Activated T-cell treated with anti-CD3 and anti-CD28 coated beads, Interleukin-2, amount 50 U/mL, for 4 hours (primary cell): Measurements from ENCODE around the gene SVIL. TPM values are rescaled to one million over a fixed set of nuclear protein-coding genes. Genes with fewer than 3 reads are reported as not detected.
"Not testable (repeated sequence)": the region's sequence is repeated elsewhere in the genome, so short reads cannot be mapped to it uniquely, and the experiment has no call there.

Experiments used
- ATAC-seq, 2 donors: fragments of 200-7000 bp; cut with Tn5 transposase; one replicate each; pipeline ENCODE4 v1.10.0; 2021
- DNase-seq: peaks from one replicate; pipeline ENCODE4 v3.0.0-alpha.2; 2020
- H3K27me3 Mint-ChIP-seq: one replicate; pipeline ENCODE4 v1.8.0; 2021; ENCODE audit warnings: low read depth, mixed read lengths
- H3K36me3 Mint-ChIP-seq: one replicate; pipeline ENCODE4 v1.8.0; 2022; ENCODE audit warnings: mixed read lengths; ENCODE audit not compliant: insufficient read depth
- H3K4me1 Mint-ChIP-seq: one replicate; pipeline ENCODE4 v1.8.0; 2021; ENCODE audit warnings: low read depth, mixed read lengths
- H3K4me3 Mint-ChIP-seq: one replicate; pipeline ENCODE4 v1.8.0; 2021; ENCODE audit warnings: mild to moderate bottlenecking, moderate library complexity, mixed read lengths
- H3K9me3 Mint-ChIP-seq: one replicate; pipeline ENCODE4 v1.8.0; 2021; ENCODE audit warnings: mixed read lengths
- total RNA-seq, 3 donors: library from RNA; stranded (reverse); gene quantifications; one replicate each; pipeline ENCODE4 v1.2.1, GENCODE V29; 2021

Gene SVIL
- total RNA-seq, 3 donors from 2014 or later: 6.4 to 11.1 (median 9.5) TPM

DNA sequence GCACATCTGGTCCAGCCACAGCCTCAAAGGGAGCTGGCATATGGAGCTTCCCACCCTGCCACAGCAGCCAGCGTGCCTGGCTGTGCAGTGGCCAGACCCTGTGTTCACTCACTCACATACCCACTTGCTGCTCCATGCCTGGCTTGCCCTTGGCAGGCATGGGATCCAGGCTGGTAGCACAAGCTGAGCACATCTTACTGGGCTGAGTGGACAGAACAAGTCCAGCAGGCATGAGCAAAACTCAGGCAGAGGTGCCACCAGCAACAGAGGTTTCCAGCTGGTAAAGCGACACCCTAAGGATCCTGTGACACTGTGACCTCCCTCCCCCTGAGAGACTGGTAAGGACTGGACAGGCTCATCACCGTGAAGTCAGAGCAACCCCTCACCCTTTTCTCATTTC lies 25.1 kb downstream of the SVIL start:
- ATAC-seq: no peak
- H3K36me3 Mint-ChIP-seq: peaks cover 12% of the 10 kb centered on the region
- no peaks in the 10 kb centered on the region for H3K4me1 Mint-ChIP-seq
- DNase-seq: no peak
- H3K9me3 Mint-ChIP-seq: no peaks in the 10 kb centered on the region
- no peak overlapping the region for H3K4me3 Mint-ChIP-seq
- no peaks in the 10 kb centered on the region for H3K27me3 Mint-ChIP-seq

- Mint-ChIP-seq H3K4me3 (no peak overlapping the region), H3K36me3 (peaks cover 12% of the 10 kb centered on the region), H3K27me3 (no peaks in the 10 kb centered on the region), H3K9me3 (no peaks in the 10 kb centered on the region), H3K4me1 (no peaks in the 10 kb centered on the region)
- DNase-seq: no peak
- no peak for ATAC-seq
Observed at GRCh38 chr10:29608476-29609301, 26.1 kb downstream of the SVIL start.

DNA sequence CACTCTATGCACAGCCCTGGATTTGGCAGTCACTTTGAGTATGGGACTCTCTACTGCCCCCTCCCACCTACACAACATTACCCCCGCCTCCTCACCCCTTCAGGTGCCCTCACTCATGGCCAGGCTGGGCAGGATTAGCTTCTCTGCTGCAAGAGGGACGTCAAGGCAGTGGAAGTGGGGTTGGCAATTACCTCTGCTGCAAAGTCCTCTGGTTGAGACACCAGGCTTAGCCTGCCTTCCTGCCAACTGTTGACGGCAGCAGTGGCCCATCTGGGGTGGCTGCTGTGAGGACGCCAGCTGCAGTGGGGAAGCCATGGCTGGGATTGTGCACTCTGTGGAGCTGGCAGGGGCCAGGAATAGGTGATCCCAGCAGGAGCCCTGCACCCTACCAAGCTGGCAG lies 26.7 kb downstream of the SVIL start:
- H3K9me3 Mint-ChIP-seq: no peaks in the 10 kb centered on the region
- no peak for DNase-seq
- no peak for ATAC-seq
- H3K36me3 Mint-ChIP-seq: peaks cover 12% of the 10 kb centered on the region
- H3K4me3 Mint-ChIP-seq: no peak overlapping the region
- no peaks in the 10 kb centered on the region for H3K27me3 Mint-ChIP-seq
- H3K4me1 Mint-ChIP-seq: no peaks in the 10 kb centered on the region

DNA sequence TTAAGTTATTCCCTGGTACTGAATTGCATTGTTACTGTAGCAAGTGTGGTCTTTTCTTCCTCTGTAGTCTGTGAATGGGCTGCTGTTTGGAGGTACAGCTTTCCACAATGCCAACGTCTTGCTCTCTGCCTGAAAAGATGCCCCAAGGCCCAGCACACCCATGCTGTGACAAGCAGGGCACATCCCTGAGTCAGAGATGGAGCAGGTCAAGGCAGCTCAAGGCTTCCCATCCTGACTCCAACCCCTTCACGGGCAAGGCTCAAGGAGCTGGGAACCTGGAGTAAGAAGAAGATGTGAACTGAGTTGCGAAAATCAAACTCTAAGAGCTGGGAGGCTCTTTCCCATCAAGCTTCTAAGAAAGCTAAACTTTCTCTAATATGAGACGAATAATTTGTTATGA lies 27.2 kb downstream of the SVIL start:
- no peaks in the 10 kb centered on the region for H3K27me3 Mint-ChIP-seq
- H3K4me3 Mint-ChIP-seq: no peak overlapping the region
- peaks cover 12% of the 10 kb centered on the region for H3K36me3 Mint-ChIP-seq
- ATAC-seq (no peak), DNase-seq (no peak)
- H3K9me3 Mint-ChIP-seq: no peaks in the 10 kb centered on the region
- H3K4me1 Mint-ChIP-seq: no peaks in the 10 kb centered on the region

DNA sequence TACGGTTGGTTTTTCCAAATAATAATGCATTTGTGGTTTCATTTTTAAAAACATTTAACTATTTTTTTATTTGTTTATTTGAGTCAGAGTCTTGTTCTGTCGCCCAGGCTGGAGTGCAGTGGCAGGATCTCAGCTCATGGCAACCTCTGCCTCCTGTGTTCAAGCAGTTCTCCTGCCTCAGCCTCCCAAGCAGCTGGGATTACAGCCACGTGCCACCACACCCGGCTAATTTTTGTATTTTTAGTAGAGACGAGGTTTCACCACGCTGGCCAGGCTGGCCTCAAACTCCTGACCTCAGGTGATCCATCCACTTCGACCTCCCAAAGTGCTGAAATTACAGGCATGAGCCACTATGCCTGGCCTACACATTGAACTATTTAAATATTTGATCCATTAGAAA lies 28.1 kb downstream of the SVIL start:
- not testable (repeated sequence) for H3K27me3 Mint-ChIP-seq, ATAC-seq, H3K9me3 Mint-ChIP-seq, DNase-seq, H3K4me3 Mint-ChIP-seq, H3K4me1 Mint-ChIP-seq
- peaks cover 12% of the 10 kb centered on the region for H3K36me3 Mint-ChIP-seq

DNA sequence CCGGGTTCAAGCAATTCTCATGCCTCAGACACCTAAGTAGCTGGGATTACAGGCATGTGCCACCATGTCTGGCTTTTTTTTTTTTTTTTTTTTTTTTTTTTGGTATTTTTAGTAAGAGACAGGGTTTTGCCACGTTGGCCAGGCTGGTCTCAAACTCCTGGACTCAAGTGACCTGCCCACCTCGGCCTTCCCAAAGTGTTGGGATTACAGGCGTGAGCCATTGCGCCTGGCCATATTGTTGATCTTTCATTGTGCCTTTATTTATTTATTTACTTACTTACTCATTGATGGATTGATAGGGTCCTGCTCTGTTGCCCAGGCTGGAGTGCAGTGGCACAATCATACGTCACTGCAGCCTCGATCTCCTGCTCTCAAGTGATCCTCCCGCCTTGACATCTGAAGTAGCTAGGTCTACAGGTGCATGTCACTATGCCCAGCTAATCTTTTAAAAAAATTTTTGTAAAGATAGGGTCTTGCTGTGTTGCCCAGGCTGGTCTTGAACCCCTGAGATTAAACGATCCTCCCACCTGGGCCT lies 30.4 kb downstream of the SVIL start:
- Mint-ChIP-seq H3K36me3 (peaks cover 6% of the 10 kb centered on the region), H3K27me3 (no peaks in the 10 kb centered on the region), H3K4me1 (no peaks in the 10 kb centered on the region), H3K4me3 (no peak overlapping the region), H3K9me3 (no peaks in the 10 kb centered on the region)
- DNase-seq (no peak), ATAC-seq (no peak)

- Mint-ChIP-seq H3K27me3 (no peaks in the 10 kb centered on the region), H3K4me3 (no peak overlapping the region), H3K36me3 (peaks cover 6% of the 10 kb centered on the region), H3K4me1 (no peaks in the 10 kb centered on the region), H3K9me3 (no peaks in the 10 kb centered on the region)
- DNase-seq (no peak), ATAC-seq (no peak)
Observed at GRCh38 chr10:29603223-29603896, 31.4 kb downstream of the SVIL start.

DNA sequence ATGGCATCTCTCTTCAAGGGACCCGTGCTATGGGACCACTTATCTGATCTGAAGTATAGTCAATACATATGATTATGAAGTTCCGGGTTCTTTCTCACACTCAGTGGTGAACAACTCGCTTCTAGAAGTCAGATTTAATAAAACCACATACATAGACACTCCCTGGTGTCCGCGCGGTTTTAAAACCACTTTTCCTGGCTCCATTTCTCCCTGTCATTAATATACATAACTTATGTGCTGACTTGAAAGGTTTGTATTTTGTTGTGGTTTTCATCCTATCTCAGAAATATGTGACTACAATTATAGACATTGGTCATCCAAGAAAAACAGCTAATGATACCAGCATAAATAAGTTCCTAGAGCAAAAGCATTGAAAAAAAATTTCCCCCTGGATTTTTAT lies 34.0 kb downstream of the SVIL start:
- Mint-ChIP-seq H3K27me3 (no peaks in the 10 kb centered on the region), H3K4me1 (no peaks in the 10 kb centered on the region), H3K36me3 (peaks cover 5% of the 10 kb centered on the region), H3K9me3 (no peaks in the 10 kb centered on the region), H3K4me3 (no peak overlapping the region)
- no peak for DNase-seq
- no peak for ATAC-seq

DNA sequence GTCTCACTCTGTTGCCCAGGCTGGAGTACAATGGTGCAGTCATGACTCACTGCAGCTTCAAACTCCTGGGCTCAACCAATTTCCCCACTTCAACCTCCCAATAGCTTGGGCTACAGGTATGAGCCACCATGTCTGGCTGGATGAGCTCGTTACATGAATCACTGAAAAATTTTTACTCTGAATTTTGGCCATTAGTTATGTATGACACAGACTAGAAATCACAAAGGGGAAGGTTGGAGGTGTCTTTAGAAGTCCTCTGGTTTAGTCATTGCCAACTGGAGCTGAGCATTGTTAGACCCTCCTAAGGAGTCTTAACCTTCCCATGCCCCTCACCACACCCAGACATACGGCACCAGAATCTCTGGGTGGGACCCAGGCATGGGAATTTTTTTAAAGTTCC lies 34.7 kb downstream of the SVIL start:
- Mint-ChIP-seq H3K27me3 (no peaks in the 10 kb centered on the region), H3K4me3 (no peak overlapping the region), H3K4me1 (no peaks in the 10 kb centered on the region), H3K9me3 (no peaks in the 10 kb centered on the region), H3K36me3 (peaks cover 5% of the 10 kb centered on the region)
- DNase-seq (no peak), ATAC-seq (peak in 1 of 2 donors; percentile 46)

- Mint-ChIP-seq H3K9me3 (no peaks in the 10 kb centered on the region), H3K27me3 (no peaks in the 10 kb centered on the region), H3K4me1 (no peaks in the 10 kb centered on the region), H3K36me3 (peaks cover 5% of the 10 kb centered on the region), H3K4me3 (no peak overlapping the region)
- DNase-seq (no peak), ATAC-seq (no peak)
Observed at GRCh38 chr10:29598851-29599311, 35.9 kb downstream of the SVIL start.

- Mint-ChIP-seq H3K4me1 (no peaks in the 10 kb centered on the region), H3K4me3 (no peak overlapping the region), H3K27me3 (no peaks in the 10 kb centered on the region), H3K36me3 (peaks cover 5% of the 10 kb centered on the region), H3K9me3 (no peaks in the 10 kb centered on the region)
- DNase-seq (no peak), ATAC-seq (no peak)
Observed at GRCh38 chr10:29596826-29597225, 37.9 kb downstream of the SVIL start.

DNA sequence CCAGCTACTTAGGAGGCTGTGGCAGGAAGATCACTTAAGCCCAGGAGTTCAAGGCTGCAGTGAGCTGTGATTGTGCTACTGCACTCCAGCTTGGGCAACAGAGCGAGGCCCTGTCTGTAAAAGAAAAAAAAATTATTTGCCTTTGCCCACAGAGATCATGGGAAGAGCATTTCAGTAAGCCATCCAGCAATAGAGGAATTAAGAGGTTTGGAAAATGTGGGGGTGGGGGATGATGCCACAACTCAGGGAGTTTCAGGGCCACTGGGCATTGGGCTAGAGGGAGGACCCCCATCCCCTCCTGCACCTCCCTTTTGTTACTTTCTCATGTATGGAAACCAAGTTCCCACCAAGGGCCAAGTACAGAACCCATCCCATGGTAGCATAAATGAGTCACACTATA lies 38.4 kb downstream of the SVIL start:
- H3K27me3 Mint-ChIP-seq: no peaks in the 10 kb centered on the region
- ATAC-seq: no peak
- no peaks in the 10 kb centered on the region for H3K9me3 Mint-ChIP-seq
- no peak overlapping the region for H3K4me3 Mint-ChIP-seq
- no peaks in the 10 kb centered on the region for H3K4me1 Mint-ChIP-seq
- no peak for DNase-seq
- H3K36me3 Mint-ChIP-seq: peaks cover 5% of the 10 kb centered on the region

- no peak overlapping the region for H3K4me3 Mint-ChIP-seq
- H3K36me3 Mint-ChIP-seq: peaks cover 5% of the 10 kb centered on the region
- no peaks in the 10 kb centered on the region for H3K27me3 Mint-ChIP-seq
- DNase-seq: no peak
- peaks cover 4% of the 10 kb centered on the region for H3K4me1 Mint-ChIP-seq
- no peak for ATAC-seq
- H3K9me3 Mint-ChIP-seq: no peaks in the 10 kb centered on the region
Observed at GRCh38 chr10:29595636-29596225, 39.0 kb downstream of the SVIL start.

GRCh38 chr10:29595146-29595545 lies 39.6 kb downstream of the SVIL start:
- DNase-seq (no peak), ATAC-seq (no peak)
- peaks cover 10% of the 10 kb centered on the region for H3K4me1 Mint-ChIP-seq
- H3K4me3 Mint-ChIP-seq: no peak overlapping the region
- no peaks in the 10 kb centered on the region for H3K9me3 Mint-ChIP-seq
- H3K27me3 Mint-ChIP-seq: no peaks in the 10 kb centered on the region
- H3K36me3 Mint-ChIP-seq: peaks cover 5% of the 10 kb centered on the region

DNA sequence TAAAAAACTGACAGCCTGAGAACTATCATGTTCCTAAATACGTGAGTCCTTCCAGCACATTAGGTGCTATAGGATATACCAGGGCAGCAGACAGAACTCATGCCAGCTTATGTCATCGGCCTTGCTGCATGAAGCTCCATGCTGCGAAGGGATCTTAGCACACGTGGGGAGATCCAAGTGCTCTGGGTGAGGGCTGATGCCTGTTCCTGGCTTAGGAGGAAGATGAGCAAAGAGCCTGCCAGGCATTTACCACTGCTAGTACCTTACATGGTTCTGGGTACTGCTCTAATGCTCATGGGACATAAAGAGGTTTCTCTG lies 43.2 kb downstream of the SVIL start:
- H3K4me3 Mint-ChIP-seq: no peak overlapping the region
- no peaks in the 10 kb centered on the region for H3K9me3 Mint-ChIP-seq
- H3K4me1 Mint-ChIP-seq: peaks cover 11% of the 10 kb centered on the region
- no peaks in the 10 kb centered on the region for H3K27me3 Mint-ChIP-seq
- no peaks in the 10 kb centered on the region for H3K36me3 Mint-ChIP-seq
- no peak for DNase-seq
- ATAC-seq: no peak
